Measurements from ENCODE around the gene NAP1L1.

DNA sequence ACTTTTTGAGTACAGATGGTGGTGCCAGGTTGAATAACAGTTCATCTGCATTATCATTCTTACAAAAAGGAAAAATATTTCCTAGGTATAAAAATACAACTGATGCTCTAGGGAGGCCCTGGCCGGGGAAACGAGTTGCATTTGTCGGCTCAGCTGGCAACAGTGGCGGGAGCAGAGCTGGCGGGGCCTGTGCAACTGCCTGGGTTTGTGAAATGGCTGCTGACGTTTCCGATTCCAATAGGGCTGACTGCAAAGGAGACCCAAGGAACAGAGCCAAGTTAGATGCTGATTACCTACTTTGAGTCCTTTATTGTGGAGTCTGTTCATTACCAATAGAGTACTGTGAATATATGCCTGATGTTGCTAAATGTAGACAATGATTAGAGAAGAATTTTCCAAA is 27.2 kb downstream of the NAP1L1 start:
- TF ChIP-seq, protein P1, sequence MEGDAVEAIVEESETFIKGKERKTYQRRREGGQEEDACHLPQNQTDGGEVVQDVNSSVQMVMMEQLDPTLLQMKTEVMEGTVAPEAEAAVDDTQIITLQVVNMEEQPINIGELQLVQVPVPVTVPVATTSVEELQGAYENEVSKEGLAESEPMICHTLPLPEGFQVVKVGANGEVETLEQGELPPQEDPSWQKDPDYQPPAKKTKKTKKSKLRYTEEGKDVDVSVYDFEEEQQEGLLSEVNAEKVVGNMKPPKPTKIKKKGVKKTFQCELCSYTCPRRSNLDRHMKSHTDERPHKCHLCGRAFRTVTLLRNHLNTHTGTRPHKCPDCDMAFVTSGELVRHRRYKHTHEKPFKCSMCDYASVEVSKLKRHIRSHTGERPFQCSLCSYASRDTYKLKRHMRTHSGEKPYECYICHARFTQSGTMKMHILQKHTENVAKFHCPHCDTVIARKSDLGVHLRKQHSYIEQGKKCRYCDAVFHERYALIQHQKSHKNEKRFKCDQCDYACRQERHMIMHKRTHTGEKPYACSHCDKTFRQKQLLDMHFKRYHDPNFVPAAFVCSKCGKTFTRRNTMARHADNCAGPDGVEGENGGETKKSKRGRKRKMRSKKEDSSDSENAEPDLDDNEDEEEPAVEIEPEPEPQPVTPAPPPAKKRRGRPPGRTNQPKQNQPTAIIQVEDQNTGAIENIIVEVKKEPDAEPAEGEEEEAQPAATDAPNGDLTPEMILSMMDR (IDR thresholded peaks at IDR 0.05; ENCODE audit: insufficient read depth, low read length), result no peak
- TF ChIP-seq GABPA (IDR thresholded peaks at IDR 0.05; ENCODE audit: low read depth) (no peak), POLR2AphosphoS5 (IDR thresholded peaks at IDR 0.05; ENCODE audit: low read depth) (no peak)
- TF ChIP-seq, protein P2, sequence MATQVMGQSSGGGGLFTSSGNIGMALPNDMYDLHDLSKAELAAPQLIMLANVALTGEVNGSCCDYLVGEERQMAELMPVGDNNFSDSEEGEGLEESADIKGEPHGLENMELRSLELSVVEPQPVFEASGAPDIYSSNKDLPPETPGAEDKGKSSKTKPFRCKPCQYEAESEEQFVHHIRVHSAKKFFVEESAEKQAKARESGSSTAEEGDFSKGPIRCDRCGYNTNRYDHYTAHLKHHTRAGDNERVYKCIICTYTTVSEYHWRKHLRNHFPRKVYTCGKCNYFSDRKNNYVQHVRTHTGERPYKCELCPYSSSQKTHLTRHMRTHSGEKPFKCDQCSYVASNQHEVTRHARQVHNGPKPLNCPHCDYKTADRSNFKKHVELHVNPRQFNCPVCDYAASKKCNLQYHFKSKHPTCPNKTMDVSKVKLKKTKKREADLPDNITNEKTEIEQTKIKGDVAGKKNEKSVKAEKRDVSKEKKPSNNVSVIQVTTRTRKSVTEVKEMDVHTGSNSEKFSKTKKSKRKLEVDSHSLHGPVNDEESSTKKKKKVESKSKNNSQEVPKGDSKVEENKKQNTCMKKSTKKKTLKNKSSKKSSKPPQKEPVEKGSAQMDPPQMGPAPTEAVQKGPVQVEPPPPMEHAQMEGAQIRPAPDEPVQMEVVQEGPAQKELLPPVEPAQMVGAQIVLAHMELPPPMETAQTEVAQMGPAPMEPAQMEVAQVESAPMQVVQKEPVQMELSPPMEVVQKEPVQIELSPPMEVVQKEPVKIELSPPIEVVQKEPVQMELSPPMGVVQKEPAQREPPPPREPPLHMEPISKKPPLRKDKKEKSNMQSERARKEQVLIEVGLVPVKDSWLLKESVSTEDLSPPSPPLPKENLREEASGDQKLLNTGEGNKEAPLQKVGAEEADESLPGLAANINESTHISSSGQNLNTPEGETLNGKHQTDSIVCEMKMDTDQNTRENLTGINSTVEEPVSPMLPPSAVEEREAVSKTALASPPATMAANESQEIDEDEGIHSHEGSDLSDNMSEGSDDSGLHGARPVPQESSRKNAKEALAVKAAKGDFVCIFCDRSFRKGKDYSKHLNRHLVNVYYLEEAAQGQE (IDR thresholded peaks at IDR 0.05; ENCODE audit: insufficient replicate concordance, low read depth), result no peak
